Measurements from ENCODE around the gene TRIM59.

Gene TRIM59

DNA sequence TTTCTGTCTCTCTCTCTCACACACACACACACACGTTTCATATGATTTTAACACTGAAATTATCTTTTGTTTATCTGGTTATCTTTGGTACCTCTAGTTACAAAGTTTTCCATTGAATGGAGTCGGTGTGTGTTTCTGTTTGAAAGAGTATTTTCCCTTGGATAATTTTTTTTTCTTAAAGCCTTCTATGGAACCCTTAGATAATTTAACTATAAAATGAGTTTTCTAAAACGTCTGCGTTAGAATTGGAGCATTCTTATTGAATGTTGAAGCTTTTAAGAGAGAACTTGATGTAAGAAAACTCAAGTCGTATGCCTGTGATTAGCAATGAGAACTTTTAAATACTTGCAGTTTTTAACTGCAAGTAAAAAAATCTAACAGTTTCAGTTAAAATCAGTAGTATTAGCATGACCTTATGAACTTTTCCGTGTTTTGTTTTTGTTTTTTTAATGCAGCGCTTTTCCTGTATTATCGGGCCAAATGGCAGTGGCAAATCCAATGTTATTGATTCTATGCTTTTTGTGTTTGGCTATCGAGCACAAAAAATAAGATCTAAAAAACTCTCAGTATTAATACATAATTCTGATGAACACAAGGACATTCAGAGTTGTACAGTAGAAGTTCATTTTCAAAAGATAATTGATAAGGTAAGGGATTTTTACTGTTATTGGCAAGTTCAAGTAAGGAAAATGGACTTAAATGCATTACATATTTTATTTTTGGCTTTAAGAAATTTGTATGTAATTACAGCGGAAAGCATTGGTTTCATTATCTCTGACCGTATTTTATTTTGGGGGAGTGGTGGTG, 47.2 kb downstream of the TRIM59 start:
- DNase-seq = no peak

DNA sequence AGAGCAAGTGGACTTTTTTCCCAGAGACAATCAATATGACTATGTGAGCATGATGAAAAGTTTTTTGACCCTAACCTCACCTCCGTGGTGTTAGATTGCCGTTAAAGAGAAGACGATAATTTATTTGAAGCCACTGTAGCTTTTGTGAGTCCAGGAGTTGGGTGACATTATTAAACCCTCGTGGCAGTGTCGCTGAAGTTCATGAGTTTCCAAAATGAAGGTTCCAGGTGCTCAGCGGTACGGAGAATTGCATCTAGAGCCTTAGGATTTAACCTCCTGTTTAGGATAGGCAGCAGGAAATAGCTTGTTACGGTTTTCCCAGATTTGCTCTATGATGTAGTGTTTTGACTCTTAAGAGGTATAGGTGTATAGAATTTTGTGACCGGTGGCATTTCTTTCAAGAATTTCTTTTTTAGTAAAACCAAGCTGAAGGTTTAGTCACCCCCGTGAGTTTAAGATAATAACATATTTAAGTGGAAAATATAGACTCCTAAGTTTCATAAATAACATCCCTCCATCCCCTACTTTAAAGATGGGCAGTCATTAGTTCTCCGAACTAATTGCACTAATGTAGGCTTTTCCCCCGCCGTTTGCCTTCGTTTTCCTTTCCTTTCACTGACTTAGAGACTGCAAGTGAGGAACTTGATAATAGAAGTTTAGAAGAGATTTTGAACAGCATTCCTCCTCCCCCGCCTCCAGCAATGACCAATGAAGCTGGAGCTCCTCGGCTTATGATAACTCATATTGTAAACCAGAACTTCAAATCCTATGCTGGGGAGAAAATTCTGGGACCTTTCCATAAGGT, 48.1 kb downstream of the TRIM59 start:
- no peak for DNase-seq

DNA sequence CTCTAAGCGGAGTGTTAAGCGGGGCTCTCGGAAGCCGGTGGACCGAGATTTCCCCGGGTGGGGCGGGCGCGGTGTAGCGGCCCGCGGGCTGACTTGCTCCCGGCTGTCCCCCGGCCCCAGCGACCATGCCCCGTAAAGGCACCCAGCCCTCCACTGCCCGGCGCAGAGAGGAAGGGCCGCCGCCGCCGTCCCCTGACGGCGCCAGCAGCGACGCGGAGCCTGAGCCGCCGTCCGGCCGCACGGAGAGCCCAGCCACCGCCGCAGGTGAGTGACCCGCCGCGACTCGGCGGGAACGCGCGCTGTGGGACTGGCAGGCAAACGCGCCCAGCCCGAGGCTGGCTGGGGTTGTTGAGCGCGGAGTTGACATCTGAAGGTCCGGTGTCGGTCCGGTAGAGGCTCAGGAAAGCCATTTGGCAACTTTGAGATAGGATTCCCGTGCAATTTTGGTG, 48.9 kb downstream of the TRIM59 start:
- peak; percentile 6 for DNase-seq

DNA sequence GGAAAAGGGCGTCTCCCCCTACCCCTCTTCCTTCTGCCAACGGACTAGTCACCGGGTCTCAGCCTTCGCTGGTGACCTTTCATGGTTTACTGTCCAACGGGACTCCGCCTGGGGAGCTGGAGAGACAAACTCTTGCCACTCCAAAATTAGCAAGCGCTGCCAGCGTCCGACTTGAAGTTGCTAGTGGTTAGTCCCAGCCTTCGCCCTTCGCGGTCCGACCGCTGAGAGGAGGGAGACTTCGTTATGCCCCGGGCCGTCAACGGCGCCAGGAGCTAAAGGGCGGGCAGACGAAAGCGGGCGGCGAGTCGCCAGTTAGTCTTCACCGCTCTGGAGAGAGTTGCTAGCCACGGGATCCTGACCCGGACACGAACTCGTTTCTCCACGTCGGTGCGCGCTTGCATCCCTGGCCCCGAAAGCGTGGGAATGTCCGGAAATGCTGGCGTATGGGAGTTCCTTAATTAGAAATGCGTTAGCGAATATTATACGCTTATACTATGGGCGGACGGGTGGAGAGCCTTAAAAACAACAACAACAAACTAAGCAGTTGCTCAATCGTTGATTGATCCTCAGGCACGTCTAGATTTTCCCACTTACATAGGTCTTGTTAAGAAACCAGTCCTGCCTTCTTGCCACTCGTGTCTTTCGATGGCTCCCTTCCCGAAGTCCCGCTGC, 49.4 kb downstream of the TRIM59 start:
- peak; percentile 16 for DNase-seq

DNA sequence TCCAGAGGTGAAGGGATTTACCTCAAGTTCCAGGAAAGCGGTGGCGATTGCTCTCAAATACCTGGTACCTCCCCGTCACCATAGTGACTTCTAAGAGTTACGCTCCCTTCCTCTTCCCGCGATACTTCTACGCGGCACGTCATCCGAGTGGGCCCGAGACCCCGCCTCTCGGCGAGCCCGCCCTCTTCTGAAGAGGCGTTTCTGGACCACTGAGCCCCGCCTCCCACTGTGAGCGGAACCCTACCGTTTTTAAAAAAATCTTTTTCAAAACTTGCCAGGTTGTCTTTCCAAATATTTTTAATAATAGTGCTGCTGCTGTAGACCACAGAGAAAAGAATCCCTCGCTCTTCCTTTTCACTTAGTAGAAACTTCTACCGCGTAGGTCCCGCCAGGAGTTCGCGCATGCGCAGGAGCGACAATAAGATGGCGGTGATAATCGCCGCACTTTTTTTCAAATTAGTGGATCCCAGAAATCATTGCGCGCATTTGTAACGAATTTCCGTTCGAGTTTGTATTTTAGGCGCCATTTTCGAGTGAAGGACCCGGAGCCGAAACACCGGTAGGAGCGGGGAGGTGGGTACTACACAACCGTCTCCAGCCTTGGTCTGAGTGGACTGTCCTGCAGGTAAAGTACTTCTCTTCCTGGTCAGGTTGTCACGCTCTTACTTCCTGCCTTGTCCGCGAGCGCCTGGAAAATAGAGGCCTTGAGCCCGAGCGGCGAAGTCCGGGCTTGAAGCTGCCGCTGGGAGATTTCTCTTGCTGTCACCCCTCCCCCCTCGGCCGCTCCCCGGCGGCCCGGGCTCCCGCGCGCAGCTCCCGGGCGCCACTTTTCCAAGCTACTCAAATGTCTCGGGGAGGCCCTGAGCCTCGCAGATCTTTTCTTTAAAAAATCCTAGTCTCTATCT, 50.2 kb downstream of the TRIM59 start, which contains the start of the genes IFT80 and SMC4:
Gene IFT80 (minus strand): TSS at position 101 of the 905 bp plus-strand sequence. CDS start 14,625 bp downstream, outside the sequence.
Gene SMC4 (plus strand): TSS at position 526 of the 905 bp plus-strand sequence. CDS start 1,177 bp downstream, outside the sequence.
- peak; percentile 94 for DNase-seq

DNA sequence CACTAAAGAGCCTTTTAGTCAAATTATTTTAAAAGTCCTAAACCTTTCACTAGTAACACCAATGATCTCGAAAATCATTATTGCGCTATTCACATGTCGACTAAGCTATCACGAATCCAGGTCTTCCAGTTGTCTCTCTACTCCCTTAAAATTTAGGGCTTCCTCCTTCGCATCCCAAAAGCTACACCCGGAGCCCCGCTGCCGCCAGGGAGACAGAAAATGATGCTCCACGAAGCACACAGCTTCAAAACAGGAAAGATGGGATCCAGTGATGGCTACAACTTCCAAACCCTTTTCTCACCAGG, 50.8 kb downstream of the TRIM59 start:
- no peak for DNase-seq

DNA sequence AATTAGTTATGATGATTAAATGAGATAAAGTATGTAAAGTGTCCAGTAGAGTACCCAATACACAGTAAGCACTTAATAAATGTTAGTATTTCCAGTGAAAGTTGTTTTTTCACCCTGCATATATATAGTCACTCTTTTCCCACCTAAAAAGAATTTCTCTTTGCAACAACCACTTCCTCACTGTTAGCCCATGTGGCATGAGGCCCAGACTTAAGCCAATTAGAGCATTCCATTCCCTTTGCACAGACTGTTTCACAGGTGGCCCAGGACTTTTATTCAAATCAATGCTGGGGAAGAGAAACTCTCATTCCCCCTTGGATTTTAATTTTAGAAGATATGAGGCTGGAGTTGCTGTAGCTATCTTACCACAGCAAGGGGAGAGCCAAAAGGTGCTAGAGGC, 54.3 kb downstream of the TRIM59 start:
- no peak for DNase-seq

DNA sequence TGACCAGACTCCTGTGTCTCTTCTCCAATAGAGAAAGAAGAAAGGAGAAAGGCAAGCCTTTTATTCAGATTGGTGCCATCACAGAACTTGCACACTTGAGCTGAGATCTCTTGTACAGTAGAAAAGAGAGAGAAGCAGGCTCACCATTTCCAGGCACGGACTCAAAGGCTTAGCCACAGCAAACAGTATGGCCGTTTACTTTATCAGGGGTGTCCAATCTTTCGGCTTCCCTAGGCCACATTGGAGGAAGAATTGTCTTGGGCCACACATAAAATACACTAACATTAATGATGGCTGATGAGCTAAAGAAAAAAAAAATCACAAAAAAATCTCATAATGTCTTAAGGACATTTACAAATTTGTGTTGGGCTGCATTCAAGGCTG, 55.6 kb downstream of the TRIM59 start:
- DNase-seq = no peak

DNA sequence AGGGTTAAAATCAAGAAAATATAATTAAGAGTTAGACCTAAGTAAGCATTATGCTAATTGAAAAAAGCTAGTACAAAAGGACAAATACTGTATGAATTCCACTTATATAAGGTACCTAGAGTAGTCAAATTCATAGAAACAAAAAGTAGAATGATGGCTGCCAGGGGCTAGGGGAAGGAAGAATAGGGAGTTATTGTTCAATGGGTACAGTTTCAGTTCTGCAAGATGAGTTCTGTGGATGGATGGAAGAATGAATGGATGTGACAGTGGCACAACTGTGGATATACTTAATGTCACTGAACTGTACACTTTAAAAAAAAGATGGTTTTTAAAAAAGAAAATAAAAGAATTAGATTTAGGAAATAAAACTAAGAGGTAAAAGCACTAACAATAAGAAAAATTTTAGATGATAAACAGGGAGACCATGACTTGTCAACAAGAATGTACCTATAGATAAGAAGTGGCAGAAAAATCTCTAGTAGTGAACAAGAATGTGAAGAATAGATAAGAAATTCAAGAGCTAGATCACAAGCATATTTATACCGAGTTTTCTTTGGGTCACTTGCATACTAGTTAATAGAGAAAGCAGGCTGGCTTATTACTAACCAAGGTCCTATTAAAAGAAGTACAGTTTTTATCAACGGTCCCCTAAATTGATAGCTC, 56.1 kb downstream of the TRIM59 start:
- no peak for DNase-seq

DNA sequence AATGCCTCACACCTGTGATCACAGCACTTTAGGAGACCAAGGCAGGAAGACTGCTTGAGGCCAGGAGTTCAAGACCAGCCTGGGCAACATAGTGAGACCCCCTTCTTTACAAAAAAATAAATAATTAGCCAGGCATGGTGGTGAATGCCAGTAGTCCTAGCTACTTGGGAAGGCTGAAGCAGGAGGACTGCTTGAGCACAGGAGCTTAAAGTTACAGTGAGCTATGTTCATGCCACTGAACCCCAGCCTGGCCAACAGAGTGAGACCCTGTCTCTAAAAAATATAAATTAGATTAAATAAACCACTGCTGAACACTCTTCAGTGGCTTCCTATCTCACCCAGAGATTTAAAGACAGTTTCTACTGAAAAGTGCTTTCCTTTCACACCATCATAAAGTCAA, 56.8 kb downstream of the TRIM59 start:
- DNase-seq = no peak

DNA sequence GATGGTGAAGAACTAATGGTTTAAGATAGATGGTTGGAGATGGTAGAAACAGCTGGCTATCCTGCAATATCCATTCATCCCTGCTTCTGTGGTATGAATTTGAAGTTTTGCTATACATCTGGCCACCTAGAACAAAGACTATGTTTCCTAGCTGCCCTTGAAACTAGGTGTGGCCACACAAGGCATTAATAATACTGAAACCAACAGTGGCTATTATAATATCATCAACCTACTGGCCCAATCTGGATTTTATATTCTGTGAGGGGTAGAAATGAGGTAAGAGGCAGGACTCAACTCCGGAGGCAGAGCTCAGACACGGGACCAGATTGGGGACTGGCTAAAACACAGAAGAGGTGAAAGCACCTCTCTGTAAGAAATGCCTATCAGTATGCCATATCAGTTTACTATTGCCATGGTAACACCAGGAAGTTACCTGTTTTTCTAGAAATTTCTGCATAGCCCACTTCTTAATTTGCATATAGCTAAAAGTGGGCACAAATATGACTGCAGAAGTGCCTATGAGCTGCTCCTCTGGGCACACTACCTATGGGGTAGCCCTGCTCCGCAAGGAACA, 58.9 kb downstream of the TRIM59 start:
- no peak for DNase-seq
